OCI-LY7 (cell line): ENCODE measurements around the gene ASPDH. TPM values are rescaled to one million over a fixed set of nuclear protein-coding genes. Genes with fewer than 3 reads are reported as not detected.

ENCODE experiments used
- BruUV-seq: library from RNA; stranded (reverse); fragments of 400-500 nt; replicated peaks from 2 replicates; lab custom pipeline; 2021; lab: Mats Ljungman, UMichigan
- CTCF ChIA-PET: fragments of 300-600 bp; sonication (Branson Sonifier 250); formaldehyde crosslinking; loops from one replicate; lab custom pipeline; 2022; ENCODE audit warnings: antibody characterized with exemption; ENCODE audit not compliant: unreplicated experiment; lab: Charles Lee
- POLR2A ChIA-PET: fragments of 300-600 bp; sonication (Branson Sonifier 250); formaldehyde crosslinking; loops from one replicate; lab custom pipeline; 2022; ENCODE audit warnings: antibody characterized with exemption; lab: Charles Lee
- DNase-seq: peaks from one replicate; pipeline ENCODE4 v3.0.0-alpha.2; 2015; ENCODE audit warnings: low spot score
- H2AFZ ChIP-seq: fragments of 200-600 bp; sonication (generic), shearing (Covaris generic); 2 replicates; pipeline ENCODE4 v1.6.1; 2014; ENCODE audit warnings: mild to moderate bottlenecking, antibody characterized with exemption, low read length, moderate library complexity
- H3K27ac ChIP-seq: fragments of 200-600 bp; sonication (generic); 2 replicates; pipeline ENCODE4 v1.5.1; 2014; ENCODE audit warnings: mixed run types, low read depth, mild to moderate bottlenecking, moderate library complexity, low read length, inconsistent platforms; ENCODE audit not compliant: poor library complexity, severe bottlenecking
- H3K36me3 ChIP-seq: fragments of 200-600 bp; sonication (generic); 2 replicates; pipeline ENCODE4 v1.6.1; 2014; ENCODE audit warnings: mild to moderate bottlenecking, antibody characterized with exemption, low read length, moderate library complexity, mixed read lengths; ENCODE audit not compliant: insufficient read depth
- H3K4me1 ChIP-seq: fragments of 200-600 bp; sonication (generic); 2 replicates; pipeline ENCODE4 v1.5.1; 2014; ENCODE audit warnings: mild to moderate bottlenecking, low read length; ENCODE audit not compliant: insufficient read depth, poor library complexity, severe bottlenecking
- H3K4me2 ChIP-seq: fragments of 200-600 bp; sonication (generic); 2 replicates; pipeline ENCODE4 v1.6.1; 2014; ENCODE audit warnings: mild to moderate bottlenecking, low read length
- H3K4me3 ChIP-seq: fragments of 200-600 bp; sonication (generic); 2 replicates; pipeline ENCODE4 v1.5.1; 2014; ENCODE audit warnings: mild to moderate bottlenecking, low read depth, low read length; ENCODE audit not compliant: poor library complexity, severe bottlenecking
- H3K79me2 ChIP-seq: fragments of 200-600 bp; sonication (generic); 2 replicates; pipeline ENCODE4 v1.6.1; 2016; ENCODE audit warnings: low read depth, mild to moderate bottlenecking, low read length, moderate library complexity, mixed read lengths; ENCODE audit not compliant: insufficient read depth
- H3K9me2 ChIP-seq: fragments of 200-600 bp; sonication (generic); 2 replicates; pipeline ENCODE4 v1.6.1; 2016; ENCODE audit warnings: mild to moderate bottlenecking, low read length, mixed read lengths; ENCODE audit not compliant: insufficient read depth
- H3K9me3 ChIP-seq: fragments of 200-600 bp; sonication (generic); 2 replicates; pipeline ENCODE4 v1.6.1; 2014; ENCODE audit warnings: mild to moderate bottlenecking, mixed run types, low read length, mixed read lengths
- H4K20me1 ChIP-seq: fragments of 200-600 bp; sonication (generic); 2 replicates; pipeline ENCODE4 v1.6.1; 2014; ENCODE audit warnings: mild to moderate bottlenecking, antibody characterized with exemption, low read length, moderate library complexity, mixed read lengths; ENCODE audit not compliant: insufficient read depth
- CTCF ChIP-seq: fragments of 200-600 bp; sonication (generic); conservative IDR thresholded peaks from 2 replicates; pipeline ENCODE4 v1.5.1; 2014; ENCODE audit warnings: mild to moderate bottlenecking, antibody characterized with exemption, low read length, moderate library complexity, mixed read lengths
- EZH2phosphoT487 ChIP-seq: fragments of 200-600 bp; sonication (generic); IDR thresholded peaks from 2 replicates; pipeline ENCODE4 v1.6.1; 2018; ENCODE audit warnings: low read depth, borderline replicate concordance, mild to moderate bottlenecking, mixed run types, antibody characterized with exemption, low read length, moderate library complexity, mixed read lengths
- intact Hi-C: fragments of 100-400 bp; cut with micrococcal nuclease; formaldehyde crosslinking; loops from one replicate; pipeline ENCODE4 v1.10.0; 2022; ENCODE audit not compliant: unreplicated experiment
- total RNA-seq, 2 experiments: library from RNA; depleted of rRNA in 1 of 2; stranded (reverse); fragments of >200 nt in 1 of 2; shearing (Covaris generic) in 1 of 2; gene quantifications; 2 replicates each; pipeline ENCODE4 v1.2.3, GENCODE V29; 2014 to 2022

The ASPDH gene
- total RNA-seq, 2 experiments from 2014 or later = not detected

- H3K4me1 ChIP-seq = no peaks in the 10 kb centered on the region
- no peaks in the 10 kb centered on the region for H4K20me1 ChIP-seq
- no peak overlapping the region for H2AFZ ChIP-seq
- intact Hi-C loops = no loop called here
- POLR2A ChIA-PET = no interaction called here
- H3K9me2 ChIP-seq = no peaks in the 10 kb centered on the region
- CTCF ChIA-PET = no interaction called here
- BruUV-seq = no TSS peak
- no peak overlapping the region for H3K4me2 ChIP-seq
- no peaks in the 10 kb centered on the region for H3K9me3 ChIP-seq
- no peak overlapping the region for H3K27ac ChIP-seq
- H3K79me2 ChIP-seq = no peaks in the 10 kb centered on the region
- H3K4me3 ChIP-seq = no peak overlapping the region
- no peaks in the 10 kb centered on the region for H3K36me3 ChIP-seq
- TF ChIP-seq EZH2phosphoT487 = no peak
- no peak for TF ChIP-seq CTCF
- DNase-seq = no peak
These were observed 37.5 kb upstream of the ASPDH start for GRCh38 chr19:50551034-50551714.

GRCh38 chr19:50550594-50550966 lies 36.9 kb upstream of the ASPDH start:
- Histone ChIP-seq H3K4me3 (no peak overlapping the region), H3K9me3 (no peaks in the 10 kb centered on the region), H3K4me2 (no peak overlapping the region), H2AFZ (no peak overlapping the region), H4K20me1 (no peaks in the 10 kb centered on the region), H3K79me2 (no peaks in the 10 kb centered on the region), H3K4me1 (no peaks in the 10 kb centered on the region), H3K9me2 (no peaks in the 10 kb centered on the region), H3K36me3 (no peaks in the 10 kb centered on the region), H3K27ac (no peak overlapping the region)
- TF ChIP-seq EZH2phosphoT487 = no peak
- no peak for TF ChIP-seq CTCF
- intact Hi-C loops = no loop called here
- BruUV-seq = no TSS peak
- ChIA-PET CTCF (no interaction called here), POLR2A (no interaction called here)
- DNase-seq = no peak

- H3K27ac ChIP-seq = no peak overlapping the region
- ChIA-PET POLR2A (no interaction called here), CTCF (no interaction called here)
- no peaks in the 10 kb centered on the region for H3K4me1 ChIP-seq
- intact Hi-C loops = no loop called here
- no peak overlapping the region for H3K4me3 ChIP-seq
- no peaks in the 10 kb centered on the region for H3K36me3 ChIP-seq
- H2AFZ ChIP-seq = no peak overlapping the region
- TF ChIP-seq CTCF (no peak), EZH2phosphoT487 (no peak)
- H4K20me1 ChIP-seq = no peaks in the 10 kb centered on the region
- H3K79me2 ChIP-seq = no peaks in the 10 kb centered on the region
- no peaks in the 10 kb centered on the region for H3K9me2 ChIP-seq
- H3K9me3 ChIP-seq = no peaks in the 10 kb centered on the region
- no peak for DNase-seq
- H3K4me2 ChIP-seq = no peak overlapping the region
- no TSS peak for BruUV-seq
These were observed 36.3 kb upstream of the ASPDH start for GRCh38 chr19:50549927-50550593.
